ENCODE results near the gene RGL1.

The RGL1 gene

GRCh38 chr1:183831311-183831710 lies 26.4 kb downstream of the RGL1 start:
- no peak for TF ChIP-seq POLR2A (IDR thresholded peaks at IDR 0.05; ENCODE audit: low read depth, low read length)
- no peak for TF ChIP-seq TAF1 (IDR thresholded peaks at IDR 0.05; ENCODE audit: borderline replicate concordance, low read depth, low read length)
- FAIRE-seq (peak; percentile 53), DNase-seq (ENCODE audit: insufficient read length) (no peak)

- TF ChIP-seq TAF1 (IDR thresholded peaks at IDR 0.05; ENCODE audit: borderline replicate concordance, low read depth, low read length) (no peak), POLR2A (IDR thresholded peaks at IDR 0.05; ENCODE audit: low read depth, low read length) (no peak)
- FAIRE-seq (no peak), DNase-seq (ENCODE audit: insufficient read length) (no peak)
Observed at GRCh38 chr1:183832459-183832858, 27.5 kb downstream of the RGL1 start.

- FAIRE-seq (no peak), DNase-seq (ENCODE audit: insufficient read length) (no peak)
- TF ChIP-seq TAF1 (IDR thresholded peaks at IDR 0.05; ENCODE audit: borderline replicate concordance, low read depth, low read length): no peak
- no peak for TF ChIP-seq POLR2AphosphoS5 (IDR thresholded peaks at IDR 0.05; ENCODE audit: low read depth, low read length)
- no peak for TF ChIP-seq POLR2A (IDR thresholded peaks at IDR 0.05; ENCODE audit: low read depth, low read length)
Observed at GRCh38 chr1:183834568-183834967, 29.6 kb downstream of the RGL1 start.

- TF ChIP-seq POLR2A (IDR thresholded peaks at IDR 0.05; ENCODE audit: low read depth, low read length) (no peak), POLR2AphosphoS5 (IDR thresholded peaks at IDR 0.05; ENCODE audit: low read depth, low read length) (no peak), TAF1 (IDR thresholded peaks at IDR 0.05; ENCODE audit: borderline replicate concordance, low read depth, low read length) (no peak)
- DNase-seq (ENCODE audit: insufficient read length) (no peak), FAIRE-seq (no peak)
Observed at GRCh38 chr1:183836598-183836997, 31.7 kb downstream of the RGL1 start.

DNA sequence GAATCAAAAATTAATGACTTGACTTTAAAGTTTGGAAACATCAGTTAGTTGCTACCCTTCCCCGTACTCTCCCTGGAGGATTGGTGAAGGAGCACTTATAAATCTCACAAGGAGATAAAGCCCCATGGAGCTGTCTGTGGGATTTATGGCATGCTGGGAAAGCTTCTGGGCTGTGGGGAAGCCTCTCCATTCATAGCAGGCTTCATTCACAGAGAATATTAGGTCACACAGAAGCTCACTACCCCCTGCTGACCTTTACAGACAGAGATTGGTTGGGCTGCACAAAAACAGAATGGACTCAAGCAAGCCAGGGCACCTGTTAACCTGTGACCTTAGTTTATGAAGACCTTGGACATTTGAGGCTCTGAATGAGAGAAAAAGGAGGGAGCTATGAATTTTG lies 32.1 kb downstream of the RGL1 start:
- FAIRE-seq (no peak), DNase-seq (ENCODE audit: insufficient read length) (no peak)
- TF ChIP-seq POLR2AphosphoS5 (IDR thresholded peaks at IDR 0.05; ENCODE audit: low read depth, low read length) (no peak), POLR2A (IDR thresholded peaks at IDR 0.05; ENCODE audit: low read depth, low read length) (no peak), TAF1 (IDR thresholded peaks at IDR 0.05; ENCODE audit: borderline replicate concordance, low read depth, low read length) (no peak)

GRCh38 chr1:183838221-183838620 lies 33.3 kb downstream of the RGL1 start:
- no peak for FAIRE-seq
- TF ChIP-seq POLR2AphosphoS5 (IDR thresholded peaks at IDR 0.05; ENCODE audit: low read depth, low read length): no peak
- TF ChIP-seq TAF1 (IDR thresholded peaks at IDR 0.05; ENCODE audit: borderline replicate concordance, low read depth, low read length): no peak
- TF ChIP-seq POLR2A (IDR thresholded peaks at IDR 0.05; ENCODE audit: low read depth, low read length): no peak
- DNase-seq (ENCODE audit: insufficient read length): no peak

- no peak for FAIRE-seq
- TF ChIP-seq TAF1 (IDR thresholded peaks at IDR 0.05; ENCODE audit: borderline replicate concordance, low read depth, low read length): no peak
- no peak for TF ChIP-seq POLR2A (IDR thresholded peaks at IDR 0.05; ENCODE audit: low read depth, low read length)
- TF ChIP-seq POLR2AphosphoS5 (IDR thresholded peaks at IDR 0.05; ENCODE audit: low read depth, low read length): no peak
- DNase-seq (ENCODE audit: insufficient read length): no peak
Observed at GRCh38 chr1:183840140-183840539, 35.2 kb downstream of the RGL1 start.

DNA sequence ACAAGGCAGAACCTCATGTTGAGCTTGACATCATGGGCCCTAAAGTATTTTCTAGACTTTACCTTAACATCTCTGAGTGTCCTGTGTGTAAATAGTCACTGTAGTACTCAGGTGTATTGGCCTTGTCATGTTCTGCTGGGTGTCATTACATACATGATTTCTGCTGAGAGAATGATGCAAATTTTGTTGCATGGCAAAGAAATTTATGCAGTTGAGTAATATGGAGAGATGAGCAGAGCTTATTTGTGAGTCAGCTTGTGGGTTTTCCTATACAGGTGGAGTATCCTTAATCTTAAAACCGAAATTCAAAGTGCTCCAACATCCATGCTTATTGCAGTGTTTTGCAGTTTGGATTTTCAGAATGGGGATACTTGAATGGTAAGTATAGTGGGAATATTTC lies 36.6 kb downstream of the RGL1 start:
- FAIRE-seq (peak; percentile 90), DNase-seq (ENCODE audit: insufficient read length) (no peak)
- TF ChIP-seq POLR2AphosphoS5 (IDR thresholded peaks at IDR 0.05; ENCODE audit: low read depth, low read length) (no peak), TAF1 (IDR thresholded peaks at IDR 0.05; ENCODE audit: borderline replicate concordance, low read depth, low read length) (no peak), POLR2A (IDR thresholded peaks at IDR 0.05; ENCODE audit: low read depth, low read length) (no peak)

DNA sequence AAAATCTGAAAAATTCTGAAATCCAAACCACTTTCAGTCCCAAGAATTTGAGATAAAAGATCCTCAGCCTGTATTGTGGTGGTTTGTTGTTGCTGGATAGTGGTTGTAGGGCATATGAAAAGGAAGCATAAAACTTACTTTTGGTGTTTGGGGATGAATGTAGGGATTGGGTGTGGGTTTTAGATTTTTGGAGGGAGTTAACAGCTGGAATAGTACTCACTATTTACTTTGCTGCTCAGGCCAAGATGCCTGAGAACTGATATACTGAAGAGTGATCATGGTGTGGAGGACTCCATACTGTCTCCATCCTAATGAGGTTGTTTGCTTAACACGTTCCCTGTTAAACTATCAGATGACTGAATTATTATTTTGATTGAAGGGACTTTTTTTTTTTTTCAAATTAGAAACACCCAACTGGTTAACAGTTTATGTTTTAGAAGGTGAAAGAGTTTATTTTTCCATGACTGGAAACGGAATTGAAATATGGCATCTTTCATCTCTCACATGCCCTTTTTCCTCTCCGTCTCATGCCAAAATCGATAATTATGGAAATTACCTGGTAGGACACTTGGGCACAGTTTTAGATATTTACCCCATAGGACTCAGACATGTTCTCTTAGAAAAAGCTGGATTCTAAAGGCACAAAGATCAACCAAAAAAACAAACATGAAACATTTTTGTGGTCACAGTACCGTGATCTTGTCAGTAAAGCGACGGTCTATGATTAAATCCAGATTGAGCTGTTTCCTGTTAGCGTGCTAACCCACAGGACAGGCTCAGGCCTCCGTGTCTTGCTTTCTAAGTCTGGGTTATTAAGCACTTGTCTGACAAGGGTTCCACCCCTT lies 37.3 kb downstream of the RGL1 start:
- DNase-seq (ENCODE audit: insufficient read length) (peak; percentile 27), FAIRE-seq (peak; percentile 85)
- TF ChIP-seq POLR2AphosphoS5 (IDR thresholded peaks at IDR 0.05; ENCODE audit: low read depth, low read length) (peak; percentile 50; the same call in 1 of the 2 replicates), TAF1 (IDR thresholded peaks at IDR 0.05; ENCODE audit: borderline replicate concordance, low read depth, low read length) (no peak), POLR2A (IDR thresholded peaks at IDR 0.05; ENCODE audit: low read depth, low read length) (0 out of 2 replicates have a peak, but pooled peaks have one; percentile 47)

- no peak for FAIRE-seq
- no peak for DNase-seq (ENCODE audit: insufficient read length)
- TF ChIP-seq POLR2AphosphoS5 (IDR thresholded peaks at IDR 0.05; ENCODE audit: low read depth, low read length) (no peak), POLR2A (IDR thresholded peaks at IDR 0.05; ENCODE audit: low read depth, low read length) (no peak), TAF1 (IDR thresholded peaks at IDR 0.05; ENCODE audit: borderline replicate concordance, low read depth, low read length) (no peak)
Observed at GRCh38 chr1:183842795-183843144, 37.9 kb downstream of the RGL1 start.

- FAIRE-seq: peak; percentile 78
- DNase-seq (ENCODE audit: insufficient read length): no peak
- TF ChIP-seq POLR2A (IDR thresholded peaks at IDR 0.05; ENCODE audit: low read depth, low read length) (no peak), TAF1 (IDR thresholded peaks at IDR 0.05; ENCODE audit: borderline replicate concordance, low read depth, low read length) (no peak), POLR2AphosphoS5 (IDR thresholded peaks at IDR 0.05; ENCODE audit: low read depth, low read length) (no peak)
Observed at GRCh38 chr1:183844806-183845205, 39.9 kb downstream of the RGL1 start.

DNA sequence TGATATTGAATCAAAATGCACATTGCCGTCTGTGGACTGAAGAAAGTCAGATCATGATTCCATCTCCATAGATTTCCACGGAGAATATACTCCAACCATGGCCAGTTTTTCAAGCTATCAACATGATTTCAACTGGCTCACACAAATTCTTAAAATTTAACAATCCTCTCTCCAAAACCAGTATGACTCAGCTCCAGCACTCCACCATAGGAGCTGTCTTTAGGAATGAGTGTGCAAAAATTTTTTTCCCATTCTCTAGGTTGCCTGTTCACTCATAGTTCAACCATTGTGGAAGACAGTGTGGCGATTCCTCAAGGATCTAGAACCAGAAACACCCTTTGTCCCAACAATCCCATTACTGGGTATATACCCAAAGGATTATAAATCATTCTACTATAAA lies 40.8 kb downstream of the RGL1 start:
- FAIRE-seq: no peak
- TF ChIP-seq POLR2A (IDR thresholded peaks at IDR 0.05; ENCODE audit: low read depth, low read length) (no peak), TAF1 (IDR thresholded peaks at IDR 0.05; ENCODE audit: borderline replicate concordance, low read depth, low read length) (no peak), POLR2AphosphoS5 (IDR thresholded peaks at IDR 0.05; ENCODE audit: low read depth, low read length) (no peak)
- DNase-seq (ENCODE audit: insufficient read length): no peak
